Measurements from ENCODE around the gene CACUL1.

Gene CACUL1

DNA sequence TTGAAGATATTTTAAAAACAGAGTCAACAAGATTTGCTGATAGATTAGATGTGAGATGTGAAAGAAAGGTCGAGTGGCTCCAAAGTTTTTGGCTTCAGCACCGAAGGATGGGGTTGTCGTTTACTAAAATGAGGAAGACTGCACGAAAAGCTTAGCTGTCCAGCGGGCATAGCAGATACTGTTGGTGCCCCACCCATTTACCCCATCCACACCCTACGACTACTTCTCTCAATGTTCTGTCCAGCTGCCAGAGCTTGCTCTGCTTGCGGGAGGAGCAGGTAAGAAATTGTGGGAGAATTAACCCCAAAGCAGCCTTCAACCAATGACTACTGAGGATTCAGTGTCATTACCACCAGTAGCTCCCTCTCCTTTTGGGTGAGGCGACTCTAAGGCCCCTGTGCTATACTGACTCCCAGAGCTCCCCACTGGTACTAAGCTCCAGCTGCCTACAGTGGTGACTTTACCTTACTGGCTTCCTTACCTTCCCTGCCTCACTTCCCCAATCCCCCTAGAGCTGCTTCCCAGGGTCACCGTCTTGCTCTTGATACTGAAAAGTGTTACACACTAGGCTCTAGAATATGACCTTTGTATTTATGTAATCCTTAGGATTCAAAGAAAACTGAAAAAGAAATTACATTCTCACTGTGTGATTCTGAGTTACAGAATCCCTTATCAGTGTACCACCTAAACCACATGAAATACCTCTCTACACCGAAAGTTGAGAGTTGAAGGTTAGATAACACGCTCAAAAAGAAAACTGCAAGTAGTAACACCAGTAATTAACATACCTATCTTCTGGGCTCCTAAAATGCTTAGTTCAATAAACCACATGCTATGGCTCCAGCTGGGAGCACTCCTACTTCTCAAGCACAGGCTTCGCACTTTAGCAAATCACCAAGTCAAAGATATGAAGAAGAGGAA is 22.3 kb downstream of the CACUL1 start:
- DNase-seq, result peak; percentile 38

DNA sequence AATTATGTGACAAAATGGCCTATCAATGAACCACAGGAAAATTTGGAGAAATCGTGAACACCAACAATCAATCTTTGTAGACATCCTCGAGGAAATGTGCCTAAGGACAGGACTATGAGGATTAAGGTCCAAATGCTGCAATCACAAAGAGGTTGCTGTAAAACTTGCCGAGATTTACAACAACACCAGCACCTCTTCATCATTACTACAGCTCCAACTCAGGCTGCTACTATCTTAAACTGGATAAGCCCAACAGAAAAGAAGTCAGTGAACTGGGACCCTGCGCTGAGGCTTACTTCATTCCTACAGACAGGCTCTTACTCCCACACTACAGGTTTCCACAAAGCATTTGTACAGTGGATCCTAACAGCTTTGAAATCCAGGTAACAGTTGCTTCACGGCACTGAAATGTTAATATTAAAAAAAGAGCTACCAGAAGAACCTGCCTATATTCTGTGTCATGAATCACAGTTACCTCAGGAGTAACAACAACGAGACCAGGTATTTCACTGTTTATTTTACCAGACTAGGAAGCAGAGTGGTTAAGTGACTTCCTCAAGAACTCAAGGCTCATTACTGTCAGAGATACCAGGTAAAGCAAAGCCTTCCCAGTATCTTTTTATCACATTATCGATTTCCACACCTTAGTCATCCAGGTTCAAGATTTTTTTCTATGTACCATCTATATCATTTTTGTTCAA is 23.9 kb downstream of the CACUL1 start:
- no peak for DNase-seq

DNA sequence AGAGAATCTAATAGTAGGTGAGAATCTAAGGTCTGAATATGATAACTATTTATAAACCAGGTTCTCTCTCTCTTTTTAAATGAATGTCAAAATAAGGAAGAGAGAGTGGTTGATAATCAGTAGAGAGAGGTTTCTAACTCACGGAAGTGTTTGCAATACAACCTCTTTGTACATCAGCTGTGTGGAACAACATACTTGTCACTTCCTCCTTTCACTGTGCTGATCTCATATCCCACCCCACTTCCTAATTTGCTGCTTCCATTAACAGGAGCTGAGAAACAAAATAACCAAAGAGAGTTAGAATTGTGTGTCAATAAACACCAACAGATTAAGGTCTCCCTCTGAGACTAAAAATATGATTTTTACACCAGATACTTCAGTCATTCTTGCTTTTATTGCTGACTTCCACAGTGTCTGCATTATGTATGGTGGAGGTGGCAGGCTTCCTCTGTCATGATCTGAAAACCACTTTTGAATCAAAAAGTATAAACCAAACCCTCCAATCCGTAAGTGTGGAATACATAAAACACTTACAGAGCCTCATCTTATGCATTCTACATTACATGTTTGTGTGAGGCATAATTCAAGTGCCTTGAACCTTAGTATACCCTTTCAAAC is 25.0 kb downstream of the CACUL1 start:
- peak; percentile 28 for DNase-seq

DNA sequence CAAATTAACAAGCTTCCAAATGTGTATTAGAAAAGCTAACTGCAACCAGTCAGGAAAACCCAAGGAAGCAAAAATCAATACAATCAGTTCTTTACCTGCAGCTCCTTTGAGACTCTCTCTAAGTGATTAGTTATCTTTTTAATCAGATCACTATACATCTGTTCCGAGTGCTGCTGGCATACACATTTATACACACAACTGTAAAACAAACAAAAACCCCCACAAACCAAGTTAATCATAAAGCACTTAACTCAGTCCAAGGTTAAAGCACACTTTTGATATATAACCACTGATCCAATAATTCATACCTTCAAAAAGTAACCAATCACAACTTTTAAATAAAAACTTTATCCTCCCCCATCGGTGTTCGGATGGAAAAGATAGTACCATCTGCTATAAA is 25.6 kb downstream of the CACUL1 start:
- no peak for DNase-seq

DNA sequence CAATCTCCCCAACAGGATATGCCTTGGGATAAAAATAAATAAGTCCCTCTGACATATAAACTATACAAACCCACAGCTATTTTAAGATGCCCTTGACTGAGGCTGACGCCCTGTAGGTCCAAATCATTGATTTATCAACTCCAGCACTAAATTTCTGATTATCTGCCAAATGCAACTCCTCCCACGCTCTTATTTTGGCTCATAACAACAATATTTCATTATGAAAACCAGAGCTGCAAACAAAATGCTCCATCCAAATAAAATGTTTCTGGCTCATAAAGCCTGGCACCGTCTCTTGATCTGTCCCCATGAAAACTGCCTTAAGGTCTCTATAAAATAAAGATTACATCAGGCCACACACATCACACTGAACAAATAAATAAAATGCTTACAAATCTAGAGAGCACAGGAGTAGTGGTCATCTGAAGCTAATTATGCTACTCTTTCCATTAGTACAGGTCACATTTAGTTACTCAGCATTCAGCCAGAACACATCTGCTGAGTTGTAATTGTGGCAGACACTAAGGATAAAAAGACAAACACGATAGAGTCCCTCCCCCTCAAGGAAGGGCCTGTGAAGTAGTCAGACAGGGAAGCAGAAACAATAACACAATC is 28.8 kb downstream of the CACUL1 start:
- DNase-seq, result no peak

DNA sequence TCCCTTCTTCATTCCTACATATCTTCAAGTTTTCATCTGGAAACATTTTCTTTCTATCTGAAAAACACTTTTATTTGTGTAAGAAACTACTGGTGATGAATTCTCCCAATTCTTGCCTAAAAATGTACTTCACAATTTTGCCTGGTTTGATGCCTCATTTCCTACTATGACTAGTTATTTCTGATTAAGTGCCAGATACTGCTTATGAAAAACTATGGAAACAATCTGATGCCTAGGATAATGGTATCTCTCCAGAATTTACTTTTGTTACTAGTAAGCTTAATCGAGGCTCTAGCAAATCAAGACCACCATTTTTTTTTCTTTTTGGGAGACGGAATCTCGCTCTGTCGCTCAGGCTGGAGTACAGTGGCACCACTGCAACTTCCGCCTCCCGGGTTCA is 31.3 kb downstream of the CACUL1 start:
- no peak for DNase-seq

DNA sequence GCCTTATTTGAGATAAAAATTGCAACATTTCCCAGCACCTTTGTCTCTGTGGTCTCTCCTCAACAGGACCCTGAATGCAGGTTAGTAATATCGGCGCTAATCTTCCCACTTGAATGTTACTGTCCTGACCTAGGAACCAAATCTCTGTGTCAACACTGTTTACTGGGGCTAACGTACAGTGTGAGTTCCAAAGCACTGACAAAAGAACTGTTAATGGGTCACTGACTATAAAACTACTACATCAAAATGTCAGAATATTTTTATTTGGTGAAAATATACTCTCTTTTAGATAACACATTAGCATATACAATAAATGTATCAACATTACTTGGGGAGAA is 33.3 kb downstream of the CACUL1 start:
- DNase-seq, result no peak

DNA sequence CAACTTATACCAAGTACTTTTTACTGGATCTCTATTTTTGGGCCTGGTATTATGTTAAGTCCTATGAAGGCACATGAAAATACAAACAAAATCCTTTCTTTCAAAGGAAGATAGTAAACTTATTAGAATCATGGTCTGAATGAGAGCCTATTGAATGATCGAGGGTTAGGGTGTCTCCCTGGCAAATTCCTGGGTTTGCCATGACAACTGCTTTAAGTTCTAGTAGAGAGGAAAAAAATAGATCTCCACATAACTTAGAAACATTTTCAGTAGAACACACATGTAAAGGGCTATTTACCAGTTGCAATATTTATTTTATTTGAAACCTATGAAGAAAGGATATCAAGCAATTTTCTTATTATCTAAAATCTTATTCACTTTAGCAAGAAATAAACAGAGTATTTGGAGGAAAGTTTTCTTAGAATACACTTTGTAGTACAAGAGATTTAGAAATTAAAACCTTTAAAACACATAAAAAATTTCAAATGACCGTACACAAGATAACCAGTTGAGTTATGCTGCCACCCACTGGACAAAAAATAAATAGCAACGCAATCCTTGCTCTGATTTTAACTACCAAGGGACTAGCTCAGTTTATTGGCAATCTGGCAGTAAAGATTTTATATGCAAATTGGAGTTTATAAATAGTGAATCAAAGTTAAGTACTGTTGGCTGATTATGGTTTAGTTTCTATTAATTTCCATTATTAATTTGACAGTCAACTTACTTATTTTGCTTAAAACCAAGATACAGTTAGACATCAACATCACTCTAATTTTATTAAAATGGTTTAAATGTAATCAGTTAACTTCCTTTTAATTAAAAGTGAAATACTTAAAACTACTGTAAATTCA is 33.9 kb downstream of the CACUL1 start:
- peak; percentile 63 for DNase-seq

DNA sequence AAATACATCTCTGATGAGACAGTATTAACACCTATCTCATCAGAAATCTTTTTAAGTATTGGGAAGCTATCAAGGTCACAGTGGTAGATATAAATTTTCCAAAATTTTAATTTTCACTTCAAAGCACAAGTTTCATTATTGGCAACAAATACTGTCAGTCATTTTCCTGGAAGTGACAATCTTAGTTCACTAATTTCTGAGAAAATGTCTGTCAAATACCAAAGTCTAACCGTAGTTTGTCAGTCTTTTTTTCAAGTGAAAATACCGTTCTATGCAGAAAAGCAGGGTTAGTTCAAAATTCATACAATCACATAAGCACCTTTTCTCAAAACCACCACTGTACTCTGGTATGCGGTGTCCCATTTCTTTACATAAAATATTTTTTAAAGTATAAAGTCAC is 40.4 kb downstream of the CACUL1 start:
- no peak for DNase-seq

DNA sequence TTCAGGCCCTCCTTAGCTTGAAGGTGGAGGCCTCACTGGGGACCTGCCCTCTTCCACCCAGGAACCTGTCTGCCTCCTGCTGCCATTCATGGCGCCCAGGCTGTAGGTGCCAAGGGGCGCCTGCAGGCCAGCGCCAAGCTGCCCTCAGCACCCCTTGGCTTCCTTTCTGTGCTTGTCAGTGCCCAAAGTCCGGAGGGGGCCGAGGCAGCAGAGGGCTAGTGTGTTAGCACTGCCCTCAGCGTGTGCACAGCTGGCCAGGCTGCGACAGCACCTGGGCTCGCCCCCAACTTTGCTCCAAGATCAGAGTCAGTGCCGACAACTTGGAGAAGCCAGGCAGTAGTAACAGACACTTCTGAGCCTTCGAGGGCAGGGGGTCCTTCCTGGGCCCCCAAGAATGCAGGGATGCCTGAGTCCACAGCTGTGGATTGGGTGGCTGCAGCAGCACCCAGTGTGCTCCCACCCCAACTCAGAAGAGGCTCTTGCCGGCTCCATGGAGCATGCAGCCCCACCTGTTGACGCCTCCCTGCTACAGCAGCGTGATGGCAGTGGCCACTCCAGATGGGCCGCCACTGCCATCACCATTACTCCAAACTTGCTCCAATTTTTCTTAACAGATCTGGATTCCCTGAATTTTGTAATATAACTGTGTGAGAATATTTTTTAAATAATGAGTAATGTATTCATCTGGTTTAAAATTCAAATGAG is 41.7 kb downstream of the CACUL1 start:
- DNase-seq, result no peak

DNA sequence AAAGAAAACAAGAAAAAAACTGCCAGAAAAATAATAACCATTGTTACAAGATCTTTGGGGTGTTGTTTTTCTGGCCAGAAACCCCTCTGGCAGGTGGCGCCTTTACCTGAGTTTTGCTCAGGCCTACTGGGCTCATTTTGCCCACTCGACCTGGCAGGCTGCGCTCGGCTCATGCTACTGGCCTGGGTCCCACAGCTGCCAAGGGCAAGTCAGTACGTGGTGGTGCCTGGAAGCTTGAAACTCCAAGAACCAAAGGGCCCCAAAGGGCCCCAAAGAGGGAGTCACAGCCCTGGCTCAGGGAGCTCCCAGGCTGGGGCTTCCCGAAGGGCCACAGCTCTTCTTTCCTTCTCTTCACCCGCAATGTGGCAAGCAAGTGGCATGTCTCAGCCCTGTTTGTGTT is 42.7 kb downstream of the CACUL1 start:
- DNase-seq, result no peak

DNA sequence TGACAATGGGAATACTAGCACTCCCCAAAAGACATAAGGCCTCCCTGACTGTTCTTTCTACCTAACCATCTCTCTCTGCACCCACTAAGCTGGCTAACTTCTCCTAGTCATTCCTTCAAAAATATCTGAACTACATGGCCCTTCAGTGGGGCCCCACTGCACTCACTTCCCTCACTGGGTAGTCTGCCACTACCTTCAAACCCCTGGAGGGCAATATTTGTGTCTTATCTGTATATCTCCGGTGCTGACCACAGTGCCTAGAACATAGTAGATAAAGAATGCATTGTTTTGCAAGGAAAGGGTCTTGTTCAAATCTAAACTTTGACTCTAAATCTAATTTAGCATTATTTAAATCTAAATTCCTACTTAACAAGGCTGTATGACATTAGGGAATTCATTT is 44.3 kb downstream of the CACUL1 start:
- no peak for DNase-seq

DNA sequence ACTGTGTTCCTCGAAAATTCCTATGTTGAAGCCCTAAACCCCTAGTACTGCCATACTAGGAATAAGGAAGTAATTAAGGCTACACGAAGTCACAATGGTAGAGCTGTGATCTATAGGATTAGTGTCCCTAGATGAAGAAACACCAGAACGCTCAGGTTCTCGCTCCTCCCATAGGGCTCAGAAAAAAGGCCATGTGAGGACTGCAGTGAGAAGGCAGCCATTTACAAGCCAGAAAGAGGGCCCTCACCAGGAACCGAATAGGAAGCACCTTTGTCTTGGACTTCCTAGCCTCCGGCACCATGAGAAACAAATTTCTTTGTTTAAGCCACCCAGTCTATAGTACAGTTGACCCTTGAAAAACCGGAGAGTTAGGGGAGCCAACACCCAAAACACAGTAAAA is 46.2 kb downstream of the CACUL1 start:
- no peak for DNase-seq

DNA sequence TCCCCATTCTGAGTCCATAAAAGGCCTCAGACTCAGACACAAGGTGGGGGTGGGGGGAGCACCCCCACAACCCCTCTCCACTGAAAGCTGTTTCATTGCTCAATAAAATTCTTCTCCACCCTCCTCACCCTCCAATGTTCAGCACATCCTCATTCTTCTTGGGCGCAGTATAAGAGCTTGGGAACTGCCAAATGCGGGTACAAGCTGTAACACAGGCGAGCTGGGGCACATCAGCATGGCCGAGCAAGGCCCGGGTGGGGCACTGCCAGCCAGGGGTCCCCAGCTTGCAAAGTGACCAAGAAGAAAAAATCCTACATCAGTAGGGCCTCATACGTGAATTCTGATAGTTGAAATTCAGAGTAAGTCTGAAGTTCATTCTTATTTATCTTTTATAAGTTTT is 50.1 kb downstream of the CACUL1 start:
- no peak for DNase-seq

DNA sequence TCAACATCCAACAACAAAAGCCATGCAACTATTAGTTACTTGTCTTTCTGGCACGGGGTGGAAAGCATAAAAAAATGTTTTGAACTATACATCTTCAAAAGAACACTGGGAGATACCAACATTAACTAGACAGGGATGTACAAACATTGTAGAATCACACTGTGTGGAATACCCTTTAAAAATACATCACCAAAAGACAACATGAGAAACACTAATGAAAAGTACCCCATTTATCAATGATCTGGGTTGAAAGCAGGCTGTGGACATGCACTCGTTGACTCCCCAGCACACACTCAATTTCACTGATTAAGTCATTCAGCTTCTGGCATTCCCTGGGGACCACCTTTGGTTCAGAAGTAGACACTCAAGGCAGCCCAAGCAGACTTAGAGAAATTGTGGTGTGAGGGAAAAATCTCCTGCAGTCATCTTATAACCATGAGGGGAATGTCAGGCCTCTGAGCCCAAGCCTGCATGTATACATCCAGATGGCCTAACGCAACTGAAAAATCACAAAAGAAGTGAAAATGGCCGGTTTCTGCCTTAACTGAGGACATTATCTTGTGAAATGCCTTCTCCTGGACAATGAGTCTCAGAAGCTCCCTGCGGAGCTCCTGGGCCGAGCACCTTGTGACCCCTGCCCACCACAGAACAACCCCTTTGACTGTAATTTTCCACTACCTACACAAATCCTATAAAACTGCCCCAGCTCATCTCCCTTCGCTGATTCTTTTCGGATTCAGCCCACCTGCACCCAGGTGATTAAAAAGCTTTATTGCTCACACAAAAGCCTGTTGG is 53.0 kb downstream of the CACUL1 start:
- no peak for DNase-seq

DNA sequence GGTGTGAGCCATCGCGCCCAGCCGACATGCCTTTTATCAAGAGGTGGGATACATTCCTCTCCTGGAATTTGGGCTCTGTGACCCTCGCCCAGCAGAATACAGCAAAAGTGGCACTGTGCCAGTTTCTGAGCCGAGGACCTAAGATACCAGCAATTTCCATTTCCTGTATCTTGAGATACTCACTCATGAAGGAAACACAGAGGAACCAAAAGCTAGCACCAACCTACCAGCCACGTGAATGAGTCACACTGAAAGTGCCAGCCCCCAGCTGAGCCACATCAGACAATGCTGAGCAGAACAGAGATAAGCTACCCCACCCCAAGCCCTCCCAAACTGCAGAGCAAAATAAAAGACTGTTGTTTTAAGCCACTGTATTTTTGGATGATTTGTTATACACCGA is 56.3 kb downstream of the CACUL1 start:
- peak; percentile 93 for DNase-seq

DNA sequence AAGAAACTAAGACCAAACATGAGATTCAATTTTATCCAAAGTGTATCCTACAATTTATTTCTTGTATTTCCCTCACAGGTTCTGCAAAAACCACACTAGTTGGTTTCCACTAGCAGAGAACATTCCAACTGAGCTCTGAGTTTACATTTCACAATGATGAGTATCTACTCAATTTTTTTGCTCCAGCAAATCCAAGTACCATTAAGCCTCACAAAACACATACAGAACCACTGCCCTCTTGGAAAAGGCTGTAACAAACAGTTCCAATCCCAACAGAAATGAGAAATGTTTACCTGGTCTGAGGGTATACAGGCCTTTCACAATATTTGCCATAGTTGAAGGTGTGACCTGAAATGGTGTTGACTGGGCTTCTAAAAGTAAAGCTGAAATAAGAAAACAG is 59.9 kb downstream of the CACUL1 start:
- DNase-seq, result no peak

DNA sequence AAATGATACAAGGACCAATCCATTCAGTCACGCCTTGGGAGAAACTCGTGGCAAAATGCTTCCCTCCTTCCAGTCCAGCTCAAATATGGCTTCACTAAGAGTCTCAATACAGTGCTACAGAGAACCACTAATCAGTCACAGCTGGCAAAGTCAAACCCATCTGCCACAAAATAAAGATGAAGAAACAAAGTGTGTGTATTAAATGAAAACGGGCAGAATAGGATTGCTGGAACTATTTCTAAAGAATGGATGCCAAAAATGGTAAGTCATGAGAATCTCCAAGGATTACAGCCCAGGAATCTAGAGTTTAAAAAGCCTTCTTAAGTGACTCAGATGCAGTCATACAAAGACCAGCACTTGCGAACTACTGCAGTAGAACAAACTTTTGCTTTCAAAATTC is 61.9 kb downstream of the CACUL1 start:
- no peak for DNase-seq

DNA sequence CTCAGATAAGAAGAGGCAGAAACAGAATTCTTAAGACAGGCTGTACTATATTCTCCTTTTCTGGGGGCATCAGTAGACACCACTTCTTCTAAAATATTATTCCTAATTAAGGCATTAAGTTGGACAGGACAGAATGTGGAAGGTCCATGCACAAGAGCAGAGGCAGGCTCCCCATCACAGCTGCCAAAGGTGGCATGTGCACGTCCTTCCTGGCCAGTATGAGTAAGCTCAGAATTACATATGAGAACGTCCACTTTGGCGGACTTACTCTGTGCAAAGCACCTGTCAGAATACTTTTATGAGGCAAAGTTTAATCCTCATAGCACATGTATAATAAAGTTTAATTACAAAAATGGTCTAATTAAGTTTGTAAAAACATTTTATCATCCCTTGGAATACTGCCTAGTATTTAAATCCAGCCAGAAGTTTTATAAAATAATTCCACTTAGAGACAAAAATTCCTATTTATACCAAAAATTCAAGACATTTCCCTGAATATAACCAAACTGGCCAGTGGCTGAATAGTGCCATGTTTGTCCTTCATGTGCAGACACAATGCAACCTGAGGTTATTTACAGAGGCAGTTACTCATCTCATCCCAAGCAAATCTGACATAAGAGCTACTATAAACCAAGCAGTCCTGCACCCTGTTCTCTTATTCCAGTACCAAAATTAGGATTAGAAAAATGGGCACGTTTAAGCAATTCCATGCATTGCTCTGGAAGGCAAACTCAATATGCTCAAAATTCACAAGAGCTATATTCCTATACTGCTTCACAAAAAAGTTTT is 65.5 kb downstream of the CACUL1 start:
- no peak for DNase-seq

DNA sequence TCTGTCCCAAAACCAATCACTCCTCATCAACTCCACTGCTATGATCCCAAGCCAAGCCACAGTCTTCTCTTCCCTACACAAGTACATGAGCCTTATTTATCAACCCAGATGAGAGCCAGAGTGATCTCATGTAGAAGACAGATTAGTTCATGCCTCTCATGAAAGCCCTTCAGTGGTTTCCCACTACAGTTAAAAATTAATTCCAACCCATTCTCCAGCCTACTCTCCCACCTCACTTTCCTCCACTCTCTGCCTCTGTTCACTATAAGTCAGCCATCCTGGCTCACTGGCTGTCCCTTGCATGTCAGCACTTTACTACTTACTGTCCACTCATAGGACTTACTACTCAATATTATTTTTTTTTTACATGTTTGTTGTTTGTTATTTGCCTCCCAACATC is 67.3 kb downstream of the CACUL1 start:
- DNase-seq, result no peak
